OCI-LY1 (cell line): ENCODE measurements around the gene ZMYND19.

Source experiments
- H2AFZ ChIP-seq: fragments of 200-600 bp; sonication (generic), shearing (Covaris generic); 2 replicates; pipeline ENCODE4 v1.6.0; 2014; ENCODE audit warnings: antibody characterized with exemption, mild to moderate bottlenecking, low read length
- H3F3A ChIP-seq: fragments of 200-600 bp; sonication (generic), shearing (Covaris generic); 2 replicates; pipeline ENCODE4 v1.6.0; 2014; ENCODE audit warnings: mild to moderate bottlenecking, antibody characterized with exemption, low read length, moderate library complexity; ENCODE audit not compliant: insufficient read depth
- H3K27ac ChIP-seq: fragments of 200-600 bp; sonication (generic); 2 replicates; pipeline ENCODE4 v1.5.1; 2014; ENCODE audit warnings: low read length, mixed run types, mild to moderate bottlenecking, low read depth; ENCODE audit not compliant: poor library complexity, severe bottlenecking
- H3K27me3 ChIP-seq: fragments of 200-600 bp; sonication (generic); 2 replicates; pipeline ENCODE4 v1.6.0; 2014; ENCODE audit warnings: antibody characterized with exemption, mild to moderate bottlenecking, low read length, moderate library complexity; ENCODE audit not compliant: insufficient read depth
- H3K36me3 ChIP-seq: fragments of 200-600 bp; sonication (generic); 2 replicates; pipeline ENCODE4 v1.6.1; 2014; ENCODE audit warnings: mild to moderate bottlenecking, antibody characterized with exemption, low read length, moderate library complexity, mixed read lengths; ENCODE audit not compliant: insufficient read depth
- H3K4me1 ChIP-seq: fragments of 200-600 bp; sonication (generic); 2 replicates; pipeline ENCODE4 v1.5.1; 2014; ENCODE audit warnings: mild to moderate bottlenecking, low read length, moderate library complexity; ENCODE audit not compliant: insufficient read depth, severe bottlenecking
- H3K4me2 ChIP-seq: fragments of 200-600 bp; sonication (generic), shearing (Covaris generic); 2 replicates; pipeline ENCODE4 v1.6.1; 2014; ENCODE audit warnings: low read length
- H3K4me3 ChIP-seq: fragments of 200-600 bp; sonication (generic); 2 replicates; pipeline ENCODE4 v1.5.1; 2014; ENCODE audit warnings: low read length, low read depth, mild to moderate bottlenecking, mixed read lengths; ENCODE audit not compliant: poor library complexity, severe bottlenecking
- H3K79me2 ChIP-seq: fragments of 200-600 bp; shearing (Covaris generic); 2 replicates; pipeline ENCODE4 v1.6.1; 2016; ENCODE audit warnings: mixed run types, low read length, mixed read lengths; ENCODE audit not compliant: insufficient read depth
- H3K9ac ChIP-seq: fragments of 200-600 bp; sonication (generic), shearing (Covaris generic); 2 replicates; pipeline ENCODE4 v1.6.1; 2014; ENCODE audit warnings: mild to moderate bottlenecking, low read length, mixed read lengths
- H3K9me2 ChIP-seq: fragments of 200-600 bp; sonication (generic), shearing (Covaris generic); 2 replicates; pipeline ENCODE4 v1.6.1; 2014; ENCODE audit warnings: low read depth, mild to moderate bottlenecking, low read length, mixed read lengths
- H3K9me3 ChIP-seq: fragments of 200-600 bp; shearing (Covaris generic); 2 replicates; pipeline ENCODE4 v1.6.1; 2014; ENCODE audit warnings: low read length, mixed read lengths
- H4K20me1 ChIP-seq: fragments of 200-600 bp; sonication (generic), shearing (Covaris generic); 2 replicates; pipeline ENCODE4 v1.6.0; 2016; ENCODE audit warnings: mild to moderate bottlenecking, low read length; ENCODE audit not compliant: insufficient read depth
- CTCF ChIP-seq: fragments of 200-600 bp; sonication (generic), shearing (Covaris generic); IDR thresholded peaks from 2 replicates; pipeline ENCODE4 v1.5.1; 2017; ENCODE audit warnings: mild to moderate bottlenecking, antibody characterized with exemption, low read length, moderate library complexity, mixed read lengths
- EZH2 ChIP-seq: fragments of 200-600 bp; sonication (generic), shearing (Covaris generic); IDR thresholded peaks from 2 replicates; pipeline ENCODE4 v1.8.0; 2017; ENCODE audit warnings: borderline replicate concordance, mixed run types, mild to moderate bottlenecking, antibody characterized with exemption, low read length, moderate library complexity, mixed read lengths

The ZMYND19 gene

GRCh38 chr9:137581361-137582285, 8.7 kb downstream of the ZMYND19 start:
- Histone ChIP-seq H3K9me2 (no peaks in the 10 kb centered on the region), H3K9ac (no peak overlapping the region), H3K27ac (peak overlapping the region; percentile 61), H3K4me1 (peaks cover 31% of the 10 kb centered on the region), H3K27me3 (no peaks in the 10 kb centered on the region), H2AFZ (no peak overlapping the region), H3K36me3 (peaks cover 58% of the 10 kb centered on the region), H3K9me3 (no peaks in the 10 kb centered on the region), H3F3A (no peaks in the 10 kb centered on the region), H3K79me2 (peaks cover 15% of the 10 kb centered on the region), H4K20me1 (no peaks in the 10 kb centered on the region), H3K4me2 (no peak overlapping the region), H3K4me3 (no peak overlapping the region)
- TF ChIP-seq CTCF, result no peak
- TF ChIP-seq EZH2, result no peak

GRCh38 chr9:137580954-137581322, 9.4 kb downstream of the ZMYND19 start:
- H4K20me1 ChIP-seq, result no peaks in the 10 kb centered on the region

GRCh38 chr9:137580209-137580953, 9.9 kb downstream of the ZMYND19 start:
- TF ChIP-seq CTCF (no peak), EZH2 (no peak)
- Histone ChIP-seq H3K9me3 (no peaks in the 10 kb centered on the region), H3K9me2 (no peaks in the 10 kb centered on the region), H3K9ac (no peak overlapping the region), H3K27ac (peak overlapping the region; percentile 61), H3F3A (no peaks in the 10 kb centered on the region), H2AFZ (no peak overlapping the region), H3K4me3 (no peak overlapping the region), H3K79me2 (peaks cover 15% of the 10 kb centered on the region), H3K4me1 (peaks cover 44% of the 10 kb centered on the region), H4K20me1 (no peaks in the 10 kb centered on the region), H3K36me3 (peaks cover 47% of the 10 kb centered on the region), H3K4me2 (no peak overlapping the region), H3K27me3 (no peaks in the 10 kb centered on the region)

More at GRCh38 chr9:137580954-137581322, 9.4 kb downstream of the ZMYND19 start:
- H3K79me2 ChIP-seq, result peaks cover 15% of the 10 kb centered on the region
- TF ChIP-seq CTCF (no peak), EZH2 (no peak)
- no peaks in the 10 kb centered on the region for H3K27me3 ChIP-seq
- H3K4me1 ChIP-seq, result peaks cover 38% of the 10 kb centered on the region
- H3F3A ChIP-seq, result no peaks in the 10 kb centered on the region
- no peak overlapping the region for H3K4me3 ChIP-seq
- H3K9me3 ChIP-seq, result no peaks in the 10 kb centered on the region
- H2AFZ ChIP-seq, result no peak overlapping the region
- peak overlapping the region; percentile 61 for H3K27ac ChIP-seq
- H3K36me3 ChIP-seq, result peaks cover 51% of the 10 kb centered on the region
- H3K9me2 ChIP-seq, result no peaks in the 10 kb centered on the region
- no peak overlapping the region for H3K4me2 ChIP-seq
- no peak overlapping the region for H3K9ac ChIP-seq
